Activated naive CD8-positive, alpha-beta T cell treated with anti-CD3 and anti-CD28 coated beads, Interleukin-2, amount 50 U/mL, for 16 hours (primary cell): Measurements from ENCODE around the gene CYP3A5.
"Not testable (repeated sequence)": the region's sequence is repeated elsewhere in the genome, so short reads cannot be mapped to it uniquely, and the experiment has no call there.

ENCODE experiments used
- DNase-seq: peaks from one replicate; pipeline ENCODE4 v3.0.0-alpha.2; 2020; ENCODE audit warnings: low read depth, low spot score

The CYP3A5 gene

DNA sequence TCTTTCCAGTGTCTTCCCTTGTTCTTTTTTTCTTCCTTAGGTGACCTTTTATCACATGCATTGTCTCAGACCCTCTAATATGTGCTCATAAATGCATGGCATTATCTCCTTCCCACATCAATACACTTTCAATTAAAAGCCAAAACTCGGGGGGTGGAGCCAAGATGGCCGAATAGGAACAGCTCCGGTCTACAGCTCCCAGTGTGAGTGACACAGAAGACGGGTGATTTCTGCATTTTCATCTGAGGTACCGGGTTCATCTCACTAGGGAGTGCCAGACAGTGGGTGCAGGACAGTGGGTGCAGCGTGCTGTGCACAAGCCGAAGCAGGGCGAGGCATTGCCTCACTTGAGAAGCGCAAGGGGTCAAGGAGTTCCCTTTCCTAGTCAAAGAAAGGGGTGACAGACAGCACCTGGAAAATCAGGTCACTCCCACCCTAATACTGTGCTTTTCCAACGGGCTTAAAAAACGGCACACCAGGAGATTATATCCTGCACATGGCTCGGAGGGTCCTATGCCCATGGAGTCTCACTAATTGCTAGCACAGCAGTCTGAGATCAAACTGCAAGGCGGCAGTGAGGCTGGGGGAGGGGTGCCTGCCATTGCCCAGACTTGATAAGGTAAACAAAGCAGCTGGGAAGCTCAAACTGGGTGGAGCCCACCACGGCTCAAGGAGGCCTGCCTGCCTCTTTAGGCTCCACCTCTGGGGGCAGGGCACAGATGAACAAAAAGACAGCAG lies 6.2 kb upstream of the CYP3A5 start:
- not testable (repeated sequence) for DNase-seq

DNA sequence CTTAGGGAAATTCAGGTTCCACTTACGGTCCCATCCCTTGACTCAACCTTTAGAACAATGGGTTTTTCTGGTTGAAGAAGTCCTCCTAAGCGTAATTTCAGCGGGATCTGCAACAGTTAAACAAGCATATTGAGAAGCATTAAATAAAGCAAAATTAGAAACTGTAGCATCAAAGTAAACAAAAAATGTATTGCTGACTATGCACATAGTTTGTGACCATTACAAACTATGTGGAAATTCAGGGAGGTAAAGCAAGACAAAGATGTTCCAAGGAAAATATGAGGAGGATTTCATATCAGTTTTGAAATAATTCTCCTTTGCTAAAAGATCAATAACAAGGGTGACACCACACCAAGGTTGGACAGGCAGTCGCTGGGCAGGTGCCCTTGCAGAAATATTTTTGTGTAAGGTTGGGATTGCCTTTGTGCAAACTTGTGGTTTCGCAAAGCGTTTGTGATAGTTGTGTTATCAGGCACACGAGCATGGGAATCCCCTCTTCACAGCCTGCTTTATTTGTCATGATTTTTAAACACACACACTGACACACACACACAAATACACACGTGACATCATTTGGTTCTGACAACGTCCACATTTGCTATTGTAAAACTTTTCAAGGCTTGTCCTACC lies 5.4 kb upstream of the CYP3A5 start:
- no peak for DNase-seq

DNA sequence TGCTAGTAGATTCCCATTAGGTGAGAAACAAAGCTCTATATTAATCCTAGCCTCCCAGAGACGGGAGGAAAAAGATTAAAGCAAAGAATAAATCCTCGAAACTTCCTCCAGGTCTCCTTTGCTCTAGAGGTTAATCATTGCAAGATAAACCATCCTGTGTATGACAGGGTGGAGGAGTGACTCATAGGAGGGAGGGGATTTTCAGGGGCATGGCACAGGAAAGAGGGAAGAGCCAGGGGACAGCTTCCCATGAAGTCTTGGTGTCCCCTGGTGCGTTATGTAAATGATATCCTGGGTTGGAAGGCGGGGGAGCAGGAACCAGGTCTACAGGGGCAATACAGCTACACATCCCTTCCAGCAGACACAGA lies 780 bp downstream of the CYP3A5 start:
- DNase-seq, result no peak

DNA sequence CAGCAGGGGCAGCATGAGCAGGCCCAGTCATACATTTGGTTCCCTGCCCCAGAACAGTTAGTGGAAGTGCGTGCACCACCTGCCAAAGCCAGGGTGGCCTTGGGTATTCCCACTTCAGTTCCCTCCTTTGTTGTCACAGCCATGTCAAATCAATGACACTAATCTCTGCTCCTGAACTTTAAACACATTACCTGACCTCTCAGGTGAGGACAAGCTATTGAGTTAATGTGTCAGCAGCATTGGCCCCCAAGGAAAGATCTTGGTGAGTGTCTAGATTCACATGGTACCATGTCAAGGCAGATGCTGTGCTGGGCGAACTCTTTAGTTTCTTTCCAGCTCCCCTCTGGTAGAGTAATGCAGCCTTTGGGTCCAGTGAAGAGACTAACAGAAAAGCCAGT lies 2.1 kb downstream of the CYP3A5 start:
- DNase-seq, result no peak

DNA sequence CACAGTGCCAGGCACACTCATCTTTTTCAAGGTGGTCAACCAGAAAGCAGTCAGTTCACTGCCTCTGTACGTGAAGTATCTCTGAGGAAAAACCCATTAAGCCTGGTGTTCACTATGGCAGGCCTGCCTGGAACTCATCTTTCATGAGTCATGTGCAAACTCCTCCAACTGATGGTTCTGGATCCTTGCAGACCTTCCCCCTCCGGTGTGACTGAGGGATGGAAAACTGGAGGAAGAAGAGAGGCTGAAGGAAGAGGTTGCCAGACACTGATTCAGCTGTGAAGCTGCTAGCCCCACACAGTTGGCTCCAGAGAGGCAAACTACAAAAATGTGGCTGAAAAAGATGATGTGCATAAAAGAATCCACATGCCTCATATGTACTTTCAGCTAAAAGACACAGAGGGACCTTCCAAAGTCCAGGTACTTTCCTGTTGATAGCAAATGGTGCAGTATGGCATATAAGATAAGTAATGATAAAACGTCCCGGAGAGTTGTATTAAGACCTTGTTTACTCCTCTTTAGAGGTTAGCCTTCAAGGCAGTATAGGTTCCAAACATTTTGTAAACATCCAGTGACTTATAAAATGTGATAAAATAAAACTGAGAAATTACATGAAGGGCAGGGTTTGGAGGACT lies 2.7 kb downstream of the CYP3A5 start:
- DNase-seq, result no peak

DNA sequence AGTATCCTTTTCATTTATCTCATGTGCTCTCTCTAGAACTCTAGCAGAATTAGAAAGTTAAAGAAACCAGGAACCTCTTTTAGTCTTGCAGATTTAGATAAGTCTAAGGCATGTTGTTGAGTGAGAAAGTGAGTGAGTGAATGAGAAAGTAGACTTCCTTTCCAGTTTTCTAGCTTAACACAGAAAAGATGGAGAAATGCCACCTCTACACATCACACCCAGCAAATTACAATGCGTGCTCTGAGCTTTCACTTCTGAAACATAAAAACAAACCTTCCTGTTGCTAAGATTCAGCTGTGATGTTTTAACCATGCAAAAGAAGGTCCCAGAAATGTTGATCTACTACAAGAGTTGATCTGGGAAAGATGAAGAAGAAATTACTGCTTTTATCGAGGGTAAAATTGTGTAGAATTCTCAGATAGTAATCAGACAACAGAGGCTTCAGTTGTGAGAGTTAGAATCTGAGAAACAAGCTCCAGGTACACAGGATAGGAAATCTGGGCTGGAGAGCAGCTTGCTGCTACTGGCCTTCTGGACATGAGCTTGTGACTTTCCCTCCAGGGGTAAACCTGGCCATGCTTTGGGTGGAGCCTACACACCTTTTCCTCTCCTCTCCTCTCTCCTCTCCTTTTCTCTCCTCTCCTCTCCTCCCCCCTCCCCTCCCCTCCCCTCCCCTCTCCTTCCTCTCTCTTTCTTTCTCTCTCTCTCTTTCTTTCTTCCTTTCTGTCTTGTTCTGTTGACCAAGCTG lies 4.6 kb downstream of the CYP3A5 start:
- no peak for DNase-seq

DNA sequence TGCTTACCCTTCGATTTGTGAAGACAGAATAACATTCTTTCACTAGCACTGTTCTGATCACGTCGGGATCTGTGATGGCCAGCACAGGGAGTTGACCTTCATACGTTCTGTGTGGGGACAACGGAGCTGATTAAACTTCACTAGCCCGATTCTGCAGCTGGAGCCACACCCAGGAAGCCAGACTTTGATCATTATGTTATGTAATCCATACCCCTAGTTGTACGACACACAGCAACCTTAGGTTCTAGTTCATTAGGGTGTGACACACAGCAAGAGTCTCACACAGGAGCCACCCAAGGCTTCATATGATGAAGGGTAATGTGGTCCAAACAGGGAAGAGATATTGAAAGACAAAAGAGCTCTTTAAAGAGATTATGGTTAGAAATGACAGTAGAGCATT lies 7.2 kb downstream of the CYP3A5 start:
- no peak for DNase-seq

DNA sequence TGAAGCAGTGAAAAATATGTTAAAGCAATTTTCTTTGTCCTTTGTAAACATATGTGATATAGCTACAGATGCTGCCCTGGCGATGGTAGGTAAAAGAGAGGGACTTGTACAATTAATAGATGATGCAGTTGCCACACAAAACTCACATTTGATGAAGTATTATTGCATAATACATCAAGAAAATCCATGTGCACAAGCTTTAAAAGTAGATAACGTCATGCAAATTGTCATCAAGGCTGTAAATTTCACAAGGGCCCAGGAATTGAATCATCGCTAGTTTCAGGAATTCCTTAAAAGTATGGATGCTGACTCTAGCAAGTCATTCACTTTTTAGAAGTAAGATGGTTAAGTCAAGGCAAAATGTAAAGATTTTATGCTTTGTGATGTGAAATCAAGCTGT lies 10.0 kb downstream of the CYP3A5 start:
- no peak for DNase-seq

DNA sequence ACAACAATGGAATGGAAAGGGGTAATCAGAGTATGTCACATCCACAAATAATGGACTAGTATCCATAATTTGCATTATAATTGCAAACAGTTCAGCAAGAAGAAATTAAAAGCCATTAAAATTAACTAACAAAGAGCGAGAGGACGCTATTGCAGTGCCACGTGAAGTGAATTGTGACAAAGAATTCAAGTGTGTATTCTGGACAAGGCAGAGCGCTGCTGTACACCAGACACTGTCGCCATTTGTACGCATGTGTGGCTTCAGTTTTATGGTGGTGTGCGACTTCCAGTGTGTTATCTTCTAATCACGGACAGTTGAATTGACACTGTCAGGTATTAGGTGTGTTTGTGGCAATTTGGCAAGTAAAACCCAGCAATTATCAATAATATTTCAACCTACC lies 11.3 kb downstream of the CYP3A5 start:
- DNase-seq, result no peak

DNA sequence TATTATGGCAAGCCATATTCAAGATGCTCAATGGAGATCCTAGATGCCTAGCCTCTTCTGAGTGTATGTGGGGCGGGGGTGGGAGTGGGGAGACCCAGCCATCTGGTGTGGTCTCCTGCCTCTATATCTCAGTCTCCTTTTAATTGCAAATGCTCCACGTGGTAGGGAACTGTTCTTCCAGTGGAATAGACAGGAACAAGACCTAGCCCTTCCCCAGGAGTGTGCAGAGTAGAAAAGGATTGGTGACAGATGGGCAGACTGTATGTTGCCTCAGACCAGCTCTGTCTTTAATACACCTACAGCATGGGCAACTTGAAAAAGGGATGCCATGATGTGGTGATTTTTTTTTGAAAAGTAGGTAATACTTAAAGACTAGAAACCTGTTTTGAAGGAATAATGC lies 12.6 kb downstream of the CYP3A5 start:
- DNase-seq, result no peak

DNA sequence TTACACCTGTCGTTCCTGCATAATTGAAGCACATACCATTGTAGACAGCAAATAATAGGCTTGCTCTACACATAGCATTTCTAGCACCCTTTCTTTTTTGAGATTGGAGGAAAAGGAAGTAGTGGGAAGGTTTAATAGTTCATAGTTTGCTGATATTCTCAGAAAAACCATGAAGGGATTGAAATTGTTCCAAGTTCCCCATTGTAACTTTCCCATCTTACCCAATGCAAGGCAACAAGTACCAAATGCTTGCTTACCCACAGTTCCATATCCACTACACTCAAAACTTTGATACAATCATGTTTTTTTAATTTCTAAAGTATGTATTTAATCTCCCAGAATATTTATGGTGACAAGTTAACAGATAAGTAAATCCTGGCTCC lies 13.8 kb downstream of the CYP3A5 start:
- DNase-seq, result no peak

DNA sequence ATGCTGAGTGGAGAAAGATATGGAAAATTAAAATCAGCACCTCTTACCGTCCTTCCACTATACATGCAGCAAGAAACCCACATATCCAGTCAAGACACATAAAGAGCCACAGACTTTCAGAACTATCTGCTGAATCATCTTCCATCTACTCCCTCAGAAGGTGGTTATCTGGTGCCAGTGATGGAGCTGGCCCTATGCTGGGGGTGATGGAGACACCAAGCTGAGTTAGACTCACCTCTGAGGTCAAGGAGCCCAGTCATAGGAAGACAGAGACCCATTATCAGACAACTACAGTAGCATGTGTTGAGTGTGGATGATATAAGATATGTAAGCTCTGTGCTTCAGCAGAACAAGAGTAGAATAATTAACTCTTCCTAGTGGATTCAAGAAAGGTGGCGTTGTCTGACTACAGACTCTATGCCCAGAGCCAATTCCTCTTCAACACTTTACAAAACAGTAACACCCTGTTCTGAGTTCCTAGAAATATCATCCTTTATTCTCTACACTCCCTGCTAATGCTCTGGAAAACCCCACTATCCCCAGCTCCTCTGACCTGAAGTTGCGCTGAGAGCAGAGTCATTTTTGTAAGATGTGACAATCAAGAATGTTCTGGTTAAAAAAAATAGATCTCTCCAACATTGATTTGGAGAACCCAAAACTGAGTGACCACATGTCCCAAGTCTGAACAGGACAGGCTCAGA lies 14.3 kb downstream of the CYP3A5 start:
- DNase-seq, result no peak

DNA sequence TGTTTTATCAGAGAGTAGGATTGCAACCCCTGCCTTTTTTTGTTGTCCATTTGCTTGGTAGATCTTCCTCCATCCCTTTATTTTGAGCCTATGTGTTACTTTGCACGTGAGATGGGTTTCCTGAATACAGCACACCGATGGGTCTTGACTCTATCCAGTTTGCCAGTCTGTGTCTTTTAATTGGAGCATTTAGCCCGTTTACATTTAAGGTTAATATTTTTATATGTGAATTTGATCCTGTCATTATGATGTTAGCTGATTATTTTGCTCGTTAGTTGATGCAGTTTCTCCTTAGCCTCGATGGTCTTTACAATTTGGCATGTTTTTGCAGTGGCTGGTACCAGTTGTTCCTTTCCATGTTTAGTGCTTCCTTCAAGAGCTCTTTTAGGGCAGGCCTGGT lies 21.9 kb downstream of the CYP3A5 start:
- DNase-seq, result not testable (repeated sequence)

DNA sequence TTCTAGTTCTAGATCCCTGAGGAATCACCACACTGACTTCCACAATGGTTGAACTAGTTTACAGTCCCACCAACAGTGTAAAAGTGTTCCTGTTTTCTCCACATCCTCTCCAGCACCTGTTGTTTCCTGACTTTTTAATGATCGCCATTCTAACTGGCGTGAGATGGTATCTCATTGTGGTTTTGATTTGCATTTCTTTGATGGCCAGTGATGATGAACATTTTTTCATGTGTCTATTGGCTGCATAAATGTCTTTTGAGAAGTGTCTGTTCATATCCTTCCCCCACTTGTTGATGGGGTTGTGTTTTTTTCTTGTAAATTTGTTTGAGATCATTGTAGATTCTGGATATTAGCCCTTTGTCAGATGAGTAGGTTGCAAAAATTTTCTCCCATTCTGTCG lies 25.2 kb downstream of the CYP3A5 start:
- DNase-seq, result not testable (repeated sequence)

DNA sequence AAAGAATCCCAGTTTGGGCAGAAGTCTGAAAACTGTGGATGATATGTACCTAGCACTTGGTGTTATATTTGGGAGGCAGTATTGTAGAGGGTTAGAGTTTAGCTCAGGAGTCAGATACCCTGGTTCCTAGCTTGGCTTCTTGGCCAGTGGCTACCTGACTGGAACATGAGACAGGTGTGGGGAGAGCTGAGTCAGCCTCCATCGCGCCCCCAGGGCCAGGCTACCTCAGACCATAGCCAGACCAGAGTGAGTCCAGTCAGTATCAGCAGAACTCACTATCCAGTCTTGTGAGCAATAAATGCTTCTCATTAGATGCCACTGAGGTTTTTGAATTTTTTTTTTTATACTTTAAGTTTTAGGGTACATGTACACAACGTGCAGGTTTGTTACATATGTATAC lies 26.0 kb downstream of the CYP3A5 start:
- no peak for DNase-seq

DNA sequence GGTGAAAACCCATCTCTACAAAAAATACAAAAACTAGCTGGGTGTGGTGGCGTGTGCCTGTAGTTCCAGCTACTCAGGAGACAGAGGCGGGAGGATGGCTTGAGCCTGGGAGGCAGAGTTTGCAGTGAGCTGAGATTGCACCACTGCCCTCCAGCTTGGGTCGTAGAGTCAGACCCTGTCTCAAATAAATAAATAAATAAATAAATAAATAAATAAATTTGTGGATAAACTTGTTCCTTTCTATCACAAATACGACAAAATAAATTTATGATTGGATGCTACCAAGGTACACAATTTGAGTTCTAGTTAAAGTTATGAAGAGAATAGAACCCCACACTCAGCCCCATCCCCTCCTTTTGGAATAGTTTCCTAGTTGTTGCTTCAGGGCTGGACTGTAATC lies 26.5 kb downstream of the CYP3A5 start:
- DNase-seq, result not testable (repeated sequence)

DNA sequence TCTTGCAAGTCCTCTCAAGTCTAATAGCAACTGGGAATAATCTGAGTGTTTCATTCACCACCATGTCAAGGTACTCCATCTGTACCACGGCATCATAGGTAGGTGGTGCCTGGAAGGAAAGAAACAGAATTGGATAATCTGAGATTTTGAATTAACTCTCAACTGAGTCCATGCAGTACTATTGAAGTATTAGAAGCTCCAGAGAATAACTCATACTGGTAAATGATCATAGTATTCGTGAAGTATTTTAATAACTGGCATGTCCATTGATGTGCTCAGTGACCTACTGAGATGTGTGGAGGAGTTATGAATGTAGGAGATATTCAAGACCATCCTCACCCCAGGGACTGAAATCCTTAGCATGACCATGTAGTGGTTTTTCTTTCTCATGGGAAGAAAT lies 27.1 kb downstream of the CYP3A5 start:
- DNase-seq, result no peak

DNA sequence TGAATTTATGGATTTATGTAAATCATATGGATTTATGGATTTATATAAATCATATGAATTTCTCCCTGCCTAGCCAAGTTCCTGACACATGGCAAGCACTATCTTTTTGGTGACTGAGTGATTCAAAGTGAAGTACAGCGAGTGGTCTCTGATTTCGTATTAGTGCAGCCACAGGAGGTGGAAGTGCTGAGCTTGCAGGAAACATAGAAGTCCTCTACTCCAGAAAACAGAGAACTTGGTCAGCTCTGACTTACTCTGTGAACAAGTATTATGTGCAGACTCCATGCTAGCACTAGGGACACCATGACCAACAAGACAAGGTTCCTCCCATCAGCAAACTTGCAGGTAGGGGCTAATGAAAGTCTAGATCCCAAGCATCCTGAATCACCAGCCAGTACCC lies 28.5 kb downstream of the CYP3A5 start:
- DNase-seq, result no peak

DNA sequence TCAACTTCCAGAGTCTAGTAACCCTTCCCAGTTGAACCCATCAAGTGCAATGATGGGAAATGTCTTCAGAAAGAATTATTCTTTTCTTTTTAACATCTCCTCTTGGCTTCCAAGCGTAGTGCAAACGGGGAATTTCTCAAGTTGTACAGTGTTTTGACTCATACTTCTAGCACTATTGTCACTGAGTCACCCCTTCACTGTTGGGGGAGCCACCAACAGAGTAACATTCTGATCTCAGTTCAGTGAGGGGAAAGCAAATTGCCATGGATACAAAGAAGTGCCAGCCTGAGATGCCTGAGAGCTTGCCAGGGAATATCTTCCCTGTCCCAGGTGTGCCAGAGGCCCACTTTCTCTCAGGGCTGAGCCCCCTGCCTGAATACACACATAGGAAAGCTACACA lies 31.0 kb downstream of the CYP3A5 start:
- no peak for DNase-seq

DNA sequence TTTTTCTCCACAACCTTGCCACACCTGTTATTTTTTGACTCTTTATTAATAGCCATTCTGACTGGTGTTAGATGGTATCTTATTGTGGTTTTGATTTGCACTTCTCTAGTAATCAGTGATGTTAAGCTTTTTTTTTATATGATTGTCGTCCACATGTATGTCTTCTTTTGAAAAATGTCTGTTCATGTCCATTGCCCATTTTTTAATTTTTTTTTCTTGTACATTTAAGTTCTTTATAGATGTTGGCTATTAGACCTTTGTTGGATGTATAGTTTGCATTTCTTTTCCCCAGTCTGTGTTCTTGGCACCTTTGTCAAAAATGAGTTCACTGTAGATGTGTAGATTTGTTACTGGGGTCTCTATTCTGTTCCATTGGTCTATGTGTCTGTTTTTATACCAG lies 34.2 kb downstream of the CYP3A5 start:
- no peak for DNase-seq

DNA sequence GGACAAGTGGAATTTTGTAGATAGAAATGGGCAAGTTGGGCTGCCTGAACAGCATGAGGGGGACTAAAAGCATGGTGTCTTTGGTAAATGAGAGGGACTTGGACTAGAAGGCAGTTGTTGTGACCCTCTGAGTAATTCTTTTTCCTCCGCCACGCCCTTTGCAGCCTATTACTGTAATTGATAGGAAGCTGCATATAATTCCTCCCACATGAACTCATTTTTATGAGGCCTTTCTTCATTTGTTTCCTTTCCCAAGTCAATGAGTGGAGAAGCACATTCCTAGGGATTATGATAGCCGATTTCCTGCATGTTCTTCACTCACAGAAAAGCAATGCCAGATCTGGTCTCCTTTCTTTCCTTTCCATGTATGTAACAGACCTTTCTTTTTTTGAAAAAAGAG lies 35.4 kb downstream of the CYP3A5 start:
- DNase-seq, result no peak

DNA sequence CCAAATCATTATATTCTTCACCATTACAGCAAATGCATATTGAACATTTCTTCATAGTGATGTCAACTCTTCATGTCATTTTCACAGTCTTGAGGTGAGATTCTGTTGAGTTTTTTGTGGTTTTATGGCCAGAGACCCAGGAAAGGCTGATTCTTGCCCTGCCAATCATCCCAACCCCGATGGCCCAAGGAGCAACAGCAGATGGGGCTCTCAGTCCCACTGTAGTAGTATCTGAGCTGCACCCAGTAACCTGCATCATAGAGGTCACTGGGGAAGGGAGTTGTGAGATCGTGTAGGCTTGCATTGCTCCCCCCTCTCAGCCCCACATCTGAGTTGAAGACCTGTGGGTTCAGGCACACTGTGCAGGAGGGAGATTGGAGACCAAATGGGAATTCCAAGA lies 36.3 kb downstream of the CYP3A5 start:
- no peak for DNase-seq
